Measurements from ENCODE around the gene MRPL32.

DNA sequence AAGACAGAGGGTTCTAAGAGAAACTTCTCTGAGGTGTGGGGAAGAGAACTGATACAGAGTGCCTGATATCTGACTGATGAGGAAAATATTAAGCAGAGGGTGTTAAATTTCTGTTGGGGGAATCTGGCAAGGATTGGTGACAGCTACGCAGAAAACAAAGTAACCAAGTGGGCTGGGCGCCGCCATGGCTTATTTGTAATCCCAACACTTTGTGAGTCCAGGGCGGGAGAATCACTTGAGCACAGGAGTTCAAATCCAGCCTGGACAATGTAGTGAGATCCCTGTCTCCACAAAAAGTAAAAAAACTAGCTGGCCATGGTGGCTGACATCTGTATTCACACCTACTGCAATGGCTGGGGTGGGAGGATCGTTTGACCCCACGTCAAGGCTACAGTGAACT, 18.2 kb upstream of the MRPL32 start:
- TF ChIP-seq, protein P1, sequence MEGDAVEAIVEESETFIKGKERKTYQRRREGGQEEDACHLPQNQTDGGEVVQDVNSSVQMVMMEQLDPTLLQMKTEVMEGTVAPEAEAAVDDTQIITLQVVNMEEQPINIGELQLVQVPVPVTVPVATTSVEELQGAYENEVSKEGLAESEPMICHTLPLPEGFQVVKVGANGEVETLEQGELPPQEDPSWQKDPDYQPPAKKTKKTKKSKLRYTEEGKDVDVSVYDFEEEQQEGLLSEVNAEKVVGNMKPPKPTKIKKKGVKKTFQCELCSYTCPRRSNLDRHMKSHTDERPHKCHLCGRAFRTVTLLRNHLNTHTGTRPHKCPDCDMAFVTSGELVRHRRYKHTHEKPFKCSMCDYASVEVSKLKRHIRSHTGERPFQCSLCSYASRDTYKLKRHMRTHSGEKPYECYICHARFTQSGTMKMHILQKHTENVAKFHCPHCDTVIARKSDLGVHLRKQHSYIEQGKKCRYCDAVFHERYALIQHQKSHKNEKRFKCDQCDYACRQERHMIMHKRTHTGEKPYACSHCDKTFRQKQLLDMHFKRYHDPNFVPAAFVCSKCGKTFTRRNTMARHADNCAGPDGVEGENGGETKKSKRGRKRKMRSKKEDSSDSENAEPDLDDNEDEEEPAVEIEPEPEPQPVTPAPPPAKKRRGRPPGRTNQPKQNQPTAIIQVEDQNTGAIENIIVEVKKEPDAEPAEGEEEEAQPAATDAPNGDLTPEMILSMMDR (IDR thresholded peaks at IDR 0.05) = no peak
- TF ChIP-seq POLR2A (IDR thresholded peaks at IDR 0.05) = no peak
